Stimulated activated CD4-positive, alpha-beta T cell treated with anti-CD3 and anti-CD28 coated beads, Interleukin-15, amount 100 ng/mL, for 24 hours (primary cell): ENCODE measurements around the gene ACD.
A peak's percentile ranks its signal among the peaks of the same experiment; 100 is the strongest.

ENCODE experiments used
- DNase-seq: peaks from one replicate; pipeline ENCODE4 v3.0.0-alpha.2; 2020

The ACD gene

GRCh38 chr16:67661101-67661761 is 1.2 kb upstream of the ACD start:
- peak; percentile 46 for DNase-seq

GRCh38 chr16:67660564-67661028 is 536 bp upstream of the ACD start, which contains the start of gene PARD6A:
TSS of gene PARD6A (plus strand) at chr16:67660960. CDS start at chr16:67661039, 79 bp downstream.
- DNase-seq: peak; percentile 98

GRCh38 chr16:67658849-67659674 is 998 bp downstream of the ACD start:
- no peak for DNase-seq

- DNase-seq: no peak
Observed at GRCh38 chr16:67657751-67658518, 2.1 kb downstream of the ACD start.

- DNase-seq: no peak
Observed at GRCh38 chr16:67657017-67657608, 2.9 kb downstream of the ACD start.

GRCh38 chr16:67656344-67657016 is 3.6 kb downstream of the ACD start:
- no peak for DNase-seq

GRCh38 chr16:67655363-67655762 is 4.7 kb downstream of the ACD start:
- no peak for DNase-seq

GRCh38 chr16:67654403-67654911 is 5.6 kb downstream of the ACD start:
- no peak for DNase-seq

GRCh38 chr16:67653789-67654402 is 6.2 kb downstream of the ACD start:
- no peak for DNase-seq

- no peak for DNase-seq
Observed at GRCh38 chr16:67653128-67653788, 6.8 kb downstream of the ACD start.

GRCh38 chr16:67652578-67653127 is 7.4 kb downstream of the ACD start:
- DNase-seq: no peak

- DNase-seq: no peak
Observed at GRCh38 chr16:67651847-67652246, 8.2 kb downstream of the ACD start.

- no peak for DNase-seq
Observed at GRCh38 chr16:67651039-67651438, 9.0 kb downstream of the ACD start.

- DNase-seq: no peak
Observed at GRCh38 chr16:67650023-67650422, 10.0 kb downstream of the ACD start.

GRCh38 chr16:67649494-67649931 is 10.5 kb downstream of the ACD start:
- DNase-seq: no peak

- DNase-seq: no peak
Observed at GRCh38 chr16:67648764-67649407, 11.2 kb downstream of the ACD start.

- DNase-seq: no peak
Observed at GRCh38 chr16:67648088-67648763, 11.8 kb downstream of the ACD start.

- no peak for DNase-seq
Observed at GRCh38 chr16:67647681-67648080, 12.4 kb downstream of the ACD start.

GRCh38 chr16:67647111-67647651 is 12.9 kb downstream of the ACD start:
- no peak for DNase-seq
